Common myeloid progenitor, CD34-positive (primary cell): ENCODE measurements around the gene ADPRHL1.

Source experiments
- CTCF ChIA-PET: fragments of 350-600 bp; sonication (Branson Sonifier 250); formaldehyde crosslinking; loops from one replicate; lab custom pipeline; 2021; ENCODE audit warnings: antibody characterized with exemption; lab: Charles Lee
- POLR2A ChIA-PET: fragments of 350-600 bp; sonication (Branson Sonifier 250); formaldehyde crosslinking; loops from one replicate; lab custom pipeline; 2021; ENCODE audit warnings: antibody characterized with exemption; lab: Charles Lee
- DNase-seq, 3 donors: peaks; one replicate each; pipeline versions ENCODE4 v3.0.0 to v3.0.0-alpha.2; 2013
- H3K27ac ChIP-seq, 2 experiments: 1 replicate in 1 of 2; 2 replicates in 1 of 2; pipeline ENCODE4 v1.7.0; 2013; ENCODE audit warnings: inconsistent platforms in 2 of 2, low read length in 2 of 2, mild to moderate bottlenecking in 2 of 2, low read depth in 1 of 2, moderate library complexity in 1 of 2; ENCODE audit not compliant: severe bottlenecking in 2 of 2, insufficient read depth in 1 of 2, poor library complexity in 1 of 2
- H3K27me3 ChIP-seq, 5 experiments: replicated peaks in 2 of 5; 1 replicate in 3 of 5; 2 replicates in 2 of 5; pipeline versions ENCODE4 v1.6.1 to v1.7.0; 2013; ENCODE audit warnings: low read length in 4 of 5, mild to moderate bottlenecking in 2 of 5, moderate library complexity in 2 of 5, inconsistent platforms in 1 of 5; ENCODE audit not compliant: insufficient read depth in 5 of 5, control insufficient read depth in 4 of 5
- H3K36me3 ChIP-seq, 4 experiments: 1 replicate in 2 of 4; 2 replicates in 2 of 4; pipeline versions ENCODE4 v1.6.1 to v1.7.0; 2013; ENCODE audit warnings: low read length in 3 of 4, control low read depth in 1 of 4, mild to moderate bottlenecking in 1 of 4; ENCODE audit not compliant: control insufficient read depth in 4 of 4, insufficient read depth in 4 of 4
- H3K4me1 ChIP-seq, 4 experiments: 1 replicate in 3 of 4; 2 replicates in 1 of 4; pipeline versions ENCODE4 v1.6.1 to v1.7.1; 2013; ENCODE audit warnings: low read length in 3 of 4, mild to moderate bottlenecking in 3 of 4, control low read depth in 1 of 4, inconsistent platforms in 1 of 4, moderate library complexity in 1 of 4; ENCODE audit not compliant: control insufficient read depth in 4 of 4, insufficient read depth in 4 of 4; ENCODE audit errors: control extremely low read depth in 1 of 4
- H3K4me3 ChIP-seq, 7 experiments: 1 replicate in 4 of 7; 2 replicates in 3 of 7; pipeline versions ENCODE4 v1.5.1 to v1.7.0; 2013; ENCODE audit warnings: mild to moderate bottlenecking in 7 of 7, low read length in 6 of 7, moderate library complexity in 6 of 7, inconsistent platforms in 2 of 7, low read depth in 2 of 7, control low read depth in 1 of 7; ENCODE audit not compliant: insufficient read depth in 4 of 7, control insufficient read depth in 1 of 7; ENCODE audit errors: extremely low read depth in 1 of 7
- H3K9me3 ChIP-seq, 5 experiments: 1 replicate in 4 of 5; 2 replicates in 1 of 5; pipeline versions ENCODE4 v1.6.1 to v1.7.1; 2013; ENCODE audit warnings: low read length in 4 of 5, mild to moderate bottlenecking in 2 of 5, inconsistent platforms in 1 of 5, low read depth in 1 of 5, moderate library complexity in 1 of 5; ENCODE audit not compliant: control insufficient read depth in 4 of 5, insufficient read depth in 2 of 5; ENCODE audit errors: control extremely low read depth in 1 of 5
- WGBS: methylation state at CpG from one replicate; pipeline ENCODE4 v1.1.5; 2013; ENCODE audit not compliant: insufficient coverage; 5-methylcytosine and 5-hydroxymethylcytosine counted together

Gene ADPRHL1

DNA sequence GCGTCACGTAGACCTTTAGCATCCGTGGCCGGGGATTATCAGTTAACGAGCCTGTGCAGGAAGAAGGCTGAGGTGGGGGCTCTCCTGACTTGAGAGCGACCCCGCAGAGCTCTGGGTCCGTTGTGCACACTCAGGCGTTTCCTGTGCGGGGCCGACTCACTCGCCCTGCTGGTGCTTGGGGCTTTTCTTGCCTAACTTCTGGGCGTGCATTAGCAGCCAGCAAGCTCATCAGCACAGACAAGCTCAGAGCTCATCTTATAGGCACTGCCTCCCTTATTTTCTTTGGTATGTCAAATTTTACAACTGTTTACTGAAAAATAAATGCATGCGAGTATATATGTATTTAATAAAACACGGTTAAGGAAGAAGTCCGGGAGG, 23.7 kb downstream of the ADPRHL1 start:
- Histone ChIP-seq H3K9me3 (no peaks in the 10 kb centered on the region), H3K4me3 (no peak overlapping the region), H3K27ac (no peak overlapping the region), H3K36me3 (no peaks in the 10 kb centered on the region), H3K27me3 (no peaks in the 10 kb centered on the region), H3K4me1 (no peaks in the 10 kb centered on the region)
- CTCF ChIA-PET, result no interaction called here
- 85% methylated on average over 15 of the region's 16 CpGs for WGBS
- POLR2A ChIA-PET, result no interaction called here
- no peak for DNase-seq

- POLR2A ChIA-PET, result no interaction called here
- no peaks in the 10 kb centered on the region for H3K4me1 ChIP-seq
- no peaks in the 10 kb centered on the region for H3K27me3 ChIP-seq
- no peak overlapping the region for H3K27ac ChIP-seq
- 95% methylated on average over 45 of the region's 45 CpGs for WGBS
- H3K4me3 ChIP-seq, result no peak overlapping the region
- no peaks in the 10 kb centered on the region for H3K9me3 ChIP-seq
- no peak for DNase-seq
- H3K36me3 ChIP-seq, result no peaks in the 10 kb centered on the region
- CTCF ChIA-PET, result no interaction called here
These were observed 24.2 kb downstream of the ADPRHL1 start for GRCh38 chr13:113428871-113429607.

GRCh38 chr13:113428469-113428865, 24.8 kb downstream of the ADPRHL1 start:
- 99% methylated on average over 13 of the region's 17 CpGs for WGBS
- H3K9me3 ChIP-seq, result no peaks in the 10 kb centered on the region
- POLR2A ChIA-PET, result no interaction called here

GRCh38 chr13:113427562-113428468, 25.5 kb downstream of the ADPRHL1 start:
- Histone ChIP-seq H3K9me3 (no peaks in the 10 kb centered on the region), H3K27me3 (no peaks in the 10 kb centered on the region), H3K27ac (no peak overlapping the region), H3K4me1 (no peaks in the 10 kb centered on the region), H3K36me3 (no peaks in the 10 kb centered on the region), H3K4me3 (no peak overlapping the region)
- ChIA-PET CTCF (no interaction called here), POLR2A (no interaction called here)
- no peak for DNase-seq
- WGBS, result 96% methylated on average over 30 of the region's 31 CpGs

More at GRCh38 chr13:113428469-113428865, 24.8 kb downstream of the ADPRHL1 start:
- Histone ChIP-seq H3K27ac (no peak overlapping the region), H3K4me1 (no peaks in the 10 kb centered on the region), H3K36me3 (no peaks in the 10 kb centered on the region), H3K4me3 (no peak overlapping the region), H3K27me3 (no peaks in the 10 kb centered on the region)
- CTCF ChIA-PET, result no interaction called here
- DNase-seq, result no peak

- 99% methylated on average over 15 of the region's 15 CpGs for WGBS
- Histone ChIP-seq H3K9me3 (no peaks in the 10 kb centered on the region), H3K36me3 (no peaks in the 10 kb centered on the region)
These were observed 26.7 kb downstream of the ADPRHL1 start for GRCh38 chr13:113426591-113426986.

DNA sequence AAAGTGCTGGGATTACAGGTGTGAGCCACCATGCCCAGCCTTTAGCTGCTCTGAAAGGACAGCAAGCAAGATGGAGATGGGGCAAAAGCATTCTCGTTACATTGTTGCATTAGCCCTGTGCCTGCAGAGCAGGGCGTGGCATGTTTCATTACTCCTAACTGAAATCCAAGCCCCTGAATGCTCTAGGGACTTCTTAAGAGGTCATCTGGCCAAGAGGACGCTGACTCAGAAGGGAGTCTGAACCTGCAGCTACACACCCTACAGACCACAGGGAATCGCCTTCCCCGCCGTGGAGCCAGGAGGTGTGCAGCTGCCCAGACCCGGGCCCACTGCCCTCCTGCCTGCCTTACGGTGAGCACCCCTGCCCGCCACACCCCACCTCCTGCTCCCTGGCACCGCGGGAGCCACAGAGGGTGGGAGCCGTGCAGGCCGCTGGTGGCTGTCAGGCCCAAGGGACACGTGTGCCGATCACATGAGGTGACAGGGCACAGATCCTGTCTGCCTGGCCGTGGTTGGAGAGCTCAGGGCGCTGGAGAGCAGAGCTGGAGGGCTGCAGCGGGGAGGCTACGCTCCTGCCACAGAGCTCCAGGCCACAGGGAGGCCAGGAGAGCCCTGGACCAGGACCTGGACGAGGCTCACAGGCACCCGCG, 27.2 kb downstream of the ADPRHL1 start:
- Histone ChIP-seq H3K4me3 (no peak overlapping the region), H3K27me3 (no peaks in the 10 kb centered on the region), H3K36me3 (no peaks in the 10 kb centered on the region), H3K4me1 (no peaks in the 10 kb centered on the region), H3K9me3 (no peaks in the 10 kb centered on the region), H3K27ac (no peak overlapping the region)
- DNase-seq, result no peak
- WGBS, result 94% methylated on average over 11 of the region's 22 CpGs
- ChIA-PET CTCF (no interaction called here), POLR2A (no interaction called here)

More at GRCh38 chr13:113426591-113426986, 26.7 kb downstream of the ADPRHL1 start:
- no peak overlapping the region for H3K27ac ChIP-seq
- no peaks in the 10 kb centered on the region for H3K27me3 ChIP-seq
- DNase-seq, result no peak
- POLR2A ChIA-PET, result no interaction called here
- CTCF ChIA-PET, result no interaction called here
- H3K4me3 ChIP-seq, result no peak overlapping the region
- H3K4me1 ChIP-seq, result no peaks in the 10 kb centered on the region
